ENCODE data around the gene UGDH. TPM values are rescaled to one million over a fixed set of nuclear protein-coding genes. Genes with fewer than 3 reads are reported as not detected.

Gene UGDH
- 13.0 TPM for polyA plus RNA-seq (2013)

DNA sequence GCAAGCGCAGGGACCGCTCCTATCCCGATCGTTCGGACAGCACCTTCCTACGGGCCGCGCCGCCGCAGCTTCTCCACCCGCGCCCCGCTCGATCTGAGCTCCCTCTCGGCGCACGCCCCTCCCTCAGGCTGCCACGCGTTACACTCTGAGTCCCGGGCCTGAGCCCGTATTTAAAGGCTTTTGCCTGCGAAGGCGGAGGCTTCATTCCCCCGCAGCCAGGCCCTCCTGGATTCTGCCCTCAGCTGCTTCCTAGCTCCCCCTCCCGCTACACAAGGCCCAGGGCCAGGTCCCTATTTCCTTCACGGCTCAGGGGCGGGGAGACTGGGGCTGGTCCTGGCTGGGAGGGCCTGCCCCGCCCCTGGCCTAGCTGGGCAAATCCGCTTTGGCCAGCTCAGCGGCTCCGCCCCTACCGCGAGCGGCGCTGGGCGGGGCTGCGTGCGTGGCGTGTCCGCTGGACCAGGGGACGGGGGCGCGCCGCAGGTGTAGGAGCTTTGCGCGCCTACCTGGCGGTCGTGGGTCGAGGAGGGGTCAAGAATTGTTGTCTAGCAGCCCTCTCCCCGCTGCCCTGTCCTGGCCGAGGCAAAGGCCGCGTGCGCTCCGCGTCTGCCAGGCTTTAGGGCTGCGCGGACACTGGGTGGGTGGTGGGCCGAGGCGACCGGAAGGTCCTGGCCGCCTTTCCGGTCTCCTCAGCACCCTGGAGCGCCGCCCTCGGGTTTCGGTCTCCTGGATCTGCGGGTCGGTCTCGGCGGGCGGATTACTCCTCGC lies at the start of gene UGDH:
TSS of gene UGDH (minus strand) at position 144 of the 765 bp plus-strand sequence. CDS start 5,927 bp downstream, outside the sequence.
- H3K27me3 ChIP-seq (replicated peaks in 2 of 5; ENCODE audit: control insufficient read depth in 4 of 5, insufficient read depth in 5 of 5, low read length in 4 of 5), result no peaks in the 10 kb centered on the region
- H3K36me3 ChIP-seq (ENCODE audit: control insufficient read depth in 4 of 4, insufficient read depth in 4 of 4, low read length in 3 of 4), result peaks cover 0 to 10% (median 0%) of the 10 kb centered on the region in 4 experiments
- peak; percentile 91 to 95 (median 94) for DNase-seq
- WGBS (ENCODE audit: insufficient coverage), result under 1% methylated on average over 73 of the region's 73 CpGs
- peak within 1 kb of the TSS; percentile 85 to 99 (median 95) for H3K4me3 ChIP-seq (ENCODE audit: control insufficient read depth in 1 of 7, extremely low read depth in 1 of 7, insufficient read depth in 4 of 7, low read depth in 2 of 7, low read length in 6 of 7)
- peak within 1 kb of the TSS; percentile 83 to 90 for H3K27ac ChIP-seq (ENCODE audit: insufficient read depth in 1 of 2, low read depth in 1 of 2, low read length in 2 of 2, poor library complexity in 1 of 2, severe bottlenecking in 2 of 2)
- POLR2A ChIA-PET, result interaction anchor here (0.6 to 1.1 kb wide), 4 partner anchors 18 to 662 kb away, joined by 3 to 5 read pairs (median 3); partner anchors contain the start of gene SMIM14
- CTCF ChIA-PET, result interaction anchor here (0.5 to 0.7 kb wide), 2 partner anchors 109 to 228 kb away, joined by 3 read pairs; no protein-coding TSS in a partner anchor
- H3K9me3 ChIP-seq (ENCODE audit: control extremely low read depth in 1 of 5, control insufficient read depth in 4 of 5, insufficient read depth in 2 of 5, low read depth in 1 of 5, low read length in 4 of 5), result peaks cover 0 to 13% (median 8%) of the 10 kb centered on the region in 5 experiments
- peaks cover 8 to 22% (median 13%) of the 10 kb centered on the region in 4 experiments for H3K4me1 ChIP-seq (ENCODE audit: control extremely low read depth in 1 of 4, control insufficient read depth in 4 of 4, insufficient read depth in 4 of 4, low read length in 3 of 4)

DNA sequence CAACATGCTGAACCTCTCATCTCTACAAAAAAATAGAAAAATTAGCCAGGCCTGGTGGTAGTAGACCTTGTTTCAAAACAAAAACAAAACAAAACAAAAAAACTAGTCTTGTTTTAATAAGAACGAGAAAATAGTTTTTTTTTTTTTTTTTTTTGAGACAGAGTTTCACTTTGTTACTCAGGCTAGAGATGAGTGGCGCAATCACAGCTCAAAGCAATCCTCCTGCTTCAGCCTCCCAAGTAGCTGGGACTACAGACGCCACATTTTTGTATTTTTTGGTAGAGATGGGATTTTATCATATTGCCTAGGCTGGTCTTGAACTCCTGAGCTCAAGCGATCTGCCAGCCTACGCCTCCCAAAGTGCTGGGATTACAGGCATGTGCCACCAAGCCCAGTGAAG lies 47.7 kb upstream of the UGDH start:
- WGBS (ENCODE audit: insufficient coverage), result 96% methylated on average over 3 of the region's 5 CpGs
- DNase-seq, result no peak
- ChIA-PET POLR2A (no interaction called here), CTCF (no interaction called here)
- no peaks in the 10 kb centered on the region for H3K9me3 ChIP-seq (ENCODE audit: control extremely low read depth in 1 of 5, control insufficient read depth in 4 of 5, insufficient read depth in 2 of 5, low read depth in 1 of 5, low read length in 4 of 5)
- H3K27ac ChIP-seq (ENCODE audit: insufficient read depth in 1 of 2, low read depth in 1 of 2, low read length in 2 of 2, poor library complexity in 1 of 2, severe bottlenecking in 2 of 2), result no peak overlapping the region
- no peak overlapping the region for H3K4me3 ChIP-seq (ENCODE audit: control insufficient read depth in 1 of 7, extremely low read depth in 1 of 7, insufficient read depth in 4 of 7, low read depth in 2 of 7, low read length in 6 of 7)
- no peaks in the 10 kb centered on the region for H3K4me1 ChIP-seq (ENCODE audit: control extremely low read depth in 1 of 4, control insufficient read depth in 4 of 4, insufficient read depth in 4 of 4, low read length in 3 of 4)
- H3K36me3 ChIP-seq (ENCODE audit: control insufficient read depth in 4 of 4, insufficient read depth in 4 of 4, low read length in 3 of 4), result peaks cover 0 to 3% (median 0%) of the 10 kb centered on the region in 4 experiments
- H3K27me3 ChIP-seq (replicated peaks in 2 of 5; ENCODE audit: control insufficient read depth in 4 of 5, insufficient read depth in 5 of 5, low read length in 4 of 5), result no peaks in the 10 kb centered on the region

DNA sequence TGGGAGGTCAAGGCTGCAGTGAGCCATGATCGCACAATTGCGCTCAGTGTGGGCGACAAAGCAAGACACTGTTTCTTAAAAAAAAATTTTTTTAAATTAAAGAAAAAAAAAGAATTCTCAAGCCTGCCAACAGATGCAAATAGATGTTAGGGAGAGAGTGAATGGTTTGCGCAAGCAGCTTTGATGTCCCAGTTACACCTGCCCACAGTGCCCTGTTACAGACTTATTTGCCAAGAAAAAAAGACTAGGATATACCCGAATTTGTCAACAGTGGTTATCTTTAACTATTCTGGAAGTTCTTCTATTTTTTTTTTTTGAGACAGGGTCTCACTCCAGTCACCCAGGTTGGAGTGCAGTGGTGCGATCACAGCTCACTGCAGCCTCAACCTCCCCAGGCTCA lies 44.3 kb upstream of the UGDH start:
- H3K36me3 ChIP-seq (ENCODE audit: control insufficient read depth in 4 of 4, insufficient read depth in 4 of 4, low read length in 3 of 4), result peaks cover 0 to 3% (median 0%) of the 10 kb centered on the region in 4 experiments
- H3K27me3 ChIP-seq (replicated peaks in 2 of 5; ENCODE audit: control insufficient read depth in 4 of 5, insufficient read depth in 5 of 5, low read length in 4 of 5), result no peaks in the 10 kb centered on the region
- DNase-seq, result no peak
- H3K27ac ChIP-seq (ENCODE audit: insufficient read depth in 1 of 2, low read depth in 1 of 2, low read length in 2 of 2, poor library complexity in 1 of 2, severe bottlenecking in 2 of 2), result no peak overlapping the region
- ChIA-PET POLR2A (no interaction called here), CTCF (no interaction called here)
- 100% methylated on average over 1 of the region's 6 CpGs for WGBS (ENCODE audit: insufficient coverage)
- no peaks in the 10 kb centered on the region for H3K4me1 ChIP-seq (ENCODE audit: control extremely low read depth in 1 of 4, control insufficient read depth in 4 of 4, insufficient read depth in 4 of 4, low read length in 3 of 4)
- no peak overlapping the region for H3K4me3 ChIP-seq (ENCODE audit: control insufficient read depth in 1 of 7, extremely low read depth in 1 of 7, insufficient read depth in 4 of 7, low read depth in 2 of 7, low read length in 6 of 7)
- H3K9me3 ChIP-seq (ENCODE audit: control extremely low read depth in 1 of 5, control insufficient read depth in 4 of 5, insufficient read depth in 2 of 5, low read depth in 1 of 5, low read length in 4 of 5), result no peaks in the 10 kb centered on the region

DNA sequence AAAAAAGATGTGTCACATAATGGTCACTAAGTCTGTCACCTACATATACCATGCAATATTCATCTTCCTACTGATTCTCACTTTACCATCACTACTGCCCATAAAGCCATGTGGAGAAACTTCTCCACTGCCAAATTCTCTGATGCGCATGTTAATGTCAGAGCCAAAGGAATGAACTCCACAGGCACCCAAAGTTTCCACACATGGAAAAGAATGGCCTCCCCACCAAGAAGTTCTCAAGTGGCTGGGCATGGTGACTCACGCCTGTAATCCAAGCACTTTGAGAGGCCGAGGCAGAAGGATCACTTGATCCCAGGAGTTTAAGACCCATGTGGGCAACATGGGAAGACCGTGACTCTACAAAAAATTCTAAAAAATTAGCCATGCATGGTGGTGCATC lies 43.8 kb upstream of the UGDH start:
- POLR2A ChIA-PET, result no interaction called here
- H3K27ac ChIP-seq (ENCODE audit: insufficient read depth in 1 of 2, low read depth in 1 of 2, low read length in 2 of 2, poor library complexity in 1 of 2, severe bottlenecking in 2 of 2), result no peak overlapping the region
- DNase-seq, result no peak
- peaks cover 0 to 3% (median 0%) of the 10 kb centered on the region in 4 experiments for H3K36me3 ChIP-seq (ENCODE audit: control insufficient read depth in 4 of 4, insufficient read depth in 4 of 4, low read length in 3 of 4)
- H3K4me3 ChIP-seq (ENCODE audit: control insufficient read depth in 1 of 7, extremely low read depth in 1 of 7, insufficient read depth in 4 of 7, low read depth in 2 of 7, low read length in 6 of 7), result no peak overlapping the region
- H3K9me3 ChIP-seq (ENCODE audit: control extremely low read depth in 1 of 5, control insufficient read depth in 4 of 5, insufficient read depth in 2 of 5, low read depth in 1 of 5, low read length in 4 of 5), result peaks cover 0 to 2% (median 0%) of the 10 kb centered on the region in 5 experiments
- CTCF ChIA-PET, result no interaction called here
- 98% methylated on average over 4 of the region's 4 CpGs for WGBS (ENCODE audit: insufficient coverage)
- no peaks in the 10 kb centered on the region for H3K4me1 ChIP-seq (ENCODE audit: control extremely low read depth in 1 of 4, control insufficient read depth in 4 of 4, insufficient read depth in 4 of 4, low read length in 3 of 4)
- H3K27me3 ChIP-seq (replicated peaks in 2 of 5; ENCODE audit: control insufficient read depth in 4 of 5, insufficient read depth in 5 of 5, low read length in 4 of 5), result no peaks in the 10 kb centered on the region

DNA sequence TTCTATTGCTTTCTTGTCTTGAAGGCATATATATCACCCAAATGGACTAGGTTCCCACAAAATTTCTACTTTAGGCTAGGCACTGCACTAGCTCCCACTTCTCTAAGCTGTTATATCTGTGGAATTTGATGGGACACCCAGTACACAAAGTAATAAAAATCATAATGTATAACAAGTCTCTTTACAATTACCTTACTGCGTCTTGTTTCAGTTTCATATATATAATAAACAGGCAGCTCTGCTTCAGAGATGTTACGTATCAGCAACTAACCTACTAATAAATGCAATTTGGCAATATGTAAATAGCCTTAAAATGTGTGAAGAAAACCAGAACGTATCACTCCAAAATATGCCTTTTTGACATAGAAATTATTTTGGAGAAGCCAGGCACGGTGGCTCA lies 42.0 kb upstream of the UGDH start:
- ChIA-PET CTCF (no interaction called here), POLR2A (no interaction called here)
- no peaks in the 10 kb centered on the region for H3K27me3 ChIP-seq (replicated peaks in 2 of 5; ENCODE audit: control insufficient read depth in 4 of 5, insufficient read depth in 5 of 5, low read length in 4 of 5)
- H3K4me3 ChIP-seq (ENCODE audit: control insufficient read depth in 1 of 7, extremely low read depth in 1 of 7, insufficient read depth in 4 of 7, low read depth in 2 of 7, low read length in 6 of 7), result no peak overlapping the region
- no peak overlapping the region for H3K27ac ChIP-seq (ENCODE audit: insufficient read depth in 1 of 2, low read depth in 1 of 2, low read length in 2 of 2, poor library complexity in 1 of 2, severe bottlenecking in 2 of 2)
- WGBS (ENCODE audit: insufficient coverage), result 100% methylated on average over 1 of the region's 4 CpGs
- peaks cover 0 to 3% (median 0%) of the 10 kb centered on the region in 4 experiments for H3K36me3 ChIP-seq (ENCODE audit: control insufficient read depth in 4 of 4, insufficient read depth in 4 of 4, low read length in 3 of 4)
- no peak for DNase-seq
- H3K9me3 ChIP-seq (ENCODE audit: control extremely low read depth in 1 of 5, control insufficient read depth in 4 of 5, insufficient read depth in 2 of 5, low read depth in 1 of 5, low read length in 4 of 5), result peaks cover 0 to 5% (median 0%) of the 10 kb centered on the region in 5 experiments
- no peaks in the 10 kb centered on the region for H3K4me1 ChIP-seq (ENCODE audit: control extremely low read depth in 1 of 4, control insufficient read depth in 4 of 4, insufficient read depth in 4 of 4, low read length in 3 of 4)

DNA sequence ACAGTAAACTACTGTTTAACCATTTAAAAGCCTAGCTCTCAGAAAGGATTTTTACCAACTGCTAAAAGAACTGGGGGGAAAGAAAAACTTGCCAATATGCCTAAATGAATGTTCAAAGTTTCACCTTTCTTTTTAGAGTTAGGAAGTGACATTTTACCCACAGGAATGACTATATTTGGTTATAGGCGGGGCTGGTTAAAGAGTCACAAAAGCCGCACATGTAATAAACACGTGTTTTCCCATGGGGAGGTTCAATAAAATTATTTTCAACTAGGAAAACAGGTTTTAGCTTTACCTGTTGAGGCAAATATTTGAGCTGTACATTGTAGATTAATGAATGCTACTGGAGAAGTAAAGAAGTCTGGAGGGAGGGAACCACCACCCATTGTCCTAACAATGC lies 41.6 kb upstream of the UGDH start:
- WGBS (ENCODE audit: insufficient coverage), result no CpG with 5 or more reads among the region's 3 CpGs
- DNase-seq, result no peak

DNA sequence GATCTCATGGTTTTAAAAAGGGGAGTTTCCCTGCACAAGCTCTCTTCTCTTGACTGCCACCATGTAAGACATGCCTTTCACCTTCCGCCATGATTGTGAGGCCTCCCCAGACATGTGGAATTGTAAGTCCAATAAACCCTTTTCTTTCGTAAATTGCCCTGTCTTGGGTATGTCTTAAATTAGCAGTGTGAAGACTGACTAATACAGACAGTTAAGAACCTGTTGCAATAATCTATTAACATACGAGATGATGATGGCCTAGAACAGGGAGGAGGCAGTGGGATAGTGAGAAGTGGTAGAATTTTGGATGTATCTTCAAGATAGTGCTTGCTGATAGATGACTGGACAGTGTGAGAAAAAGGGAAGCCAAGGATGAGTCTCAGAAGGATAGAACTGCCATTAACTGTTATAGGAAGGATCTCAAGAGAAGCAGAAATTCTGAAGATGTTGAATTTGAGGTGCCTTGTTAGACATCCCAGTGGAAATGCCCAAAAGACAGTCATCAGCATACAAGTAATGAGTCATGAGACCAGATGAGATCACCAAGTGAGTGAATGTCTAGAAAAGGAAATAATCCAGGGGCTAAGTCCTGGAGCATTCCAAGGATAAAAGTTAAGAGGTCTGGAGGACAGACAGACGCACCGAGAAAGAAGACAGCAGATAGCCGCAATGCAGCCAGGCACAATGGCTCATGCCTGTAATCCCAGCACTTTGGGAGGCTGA lies 38.8 kb upstream of the UGDH start:
- peaks cover 0 to 5% (median 0%) of the 10 kb centered on the region in 5 experiments for H3K9me3 ChIP-seq (ENCODE audit: control extremely low read depth in 1 of 5, control insufficient read depth in 4 of 5, insufficient read depth in 2 of 5, low read depth in 1 of 5, low read length in 4 of 5)

More for the DNA sequence above, 41.6 kb upstream of the UGDH start:
- Histone ChIP-seq H3K27ac (ENCODE audit: insufficient read depth in 1 of 2, low read depth in 1 of 2, low read length in 2 of 2, poor library complexity in 1 of 2, severe bottlenecking in 2 of 2) (no peak overlapping the region), H3K9me3 (ENCODE audit: control extremely low read depth in 1 of 5, control insufficient read depth in 4 of 5, insufficient read depth in 2 of 5, low read depth in 1 of 5, low read length in 4 of 5) (peaks cover 0 to 5% (median 0%) of the 10 kb centered on the region in 5 experiments), H3K4me3 (ENCODE audit: control insufficient read depth in 1 of 7, extremely low read depth in 1 of 7, insufficient read depth in 4 of 7, low read depth in 2 of 7, low read length in 6 of 7) (no peak overlapping the region), H3K36me3 (ENCODE audit: control insufficient read depth in 4 of 4, insufficient read depth in 4 of 4, low read length in 3 of 4) (peaks cover 0 to 3% (median 0%) of the 10 kb centered on the region in 4 experiments), H3K4me1 (ENCODE audit: control extremely low read depth in 1 of 4, control insufficient read depth in 4 of 4, insufficient read depth in 4 of 4, low read length in 3 of 4) (no peaks in the 10 kb centered on the region), H3K27me3 (replicated peaks in 2 of 5; ENCODE audit: control insufficient read depth in 4 of 5, insufficient read depth in 5 of 5, low read length in 4 of 5) (no peaks in the 10 kb centered on the region)
- ChIA-PET POLR2A (no interaction called here), CTCF (no interaction called here)

More for the DNA sequence above, 38.8 kb upstream of the UGDH start:
- H3K4me3 ChIP-seq (ENCODE audit: control insufficient read depth in 1 of 7, extremely low read depth in 1 of 7, insufficient read depth in 4 of 7, low read depth in 2 of 7, low read length in 6 of 7), result no peak overlapping the region
- no peak overlapping the region for H3K27ac ChIP-seq (ENCODE audit: insufficient read depth in 1 of 2, low read depth in 1 of 2, low read length in 2 of 2, poor library complexity in 1 of 2, severe bottlenecking in 2 of 2)
- 98% methylated on average over 5 of the region's 6 CpGs for WGBS (ENCODE audit: insufficient coverage)
- CTCF ChIA-PET, result no interaction called here
- POLR2A ChIA-PET, result no interaction called here
- no peak for DNase-seq
- no peaks in the 10 kb centered on the region for H3K4me1 ChIP-seq (ENCODE audit: control extremely low read depth in 1 of 4, control insufficient read depth in 4 of 4, insufficient read depth in 4 of 4, low read length in 3 of 4)
- peaks cover 0 to 2% (median 0%) of the 10 kb centered on the region in 4 experiments for H3K36me3 ChIP-seq (ENCODE audit: control insufficient read depth in 4 of 4, insufficient read depth in 4 of 4, low read length in 3 of 4)
- H3K27me3 ChIP-seq (replicated peaks in 2 of 5; ENCODE audit: control insufficient read depth in 4 of 5, insufficient read depth in 5 of 5, low read length in 4 of 5), result no peaks in the 10 kb centered on the region

All from common myeloid progenitor, CD34-positive (primary cell).